SJSA1 (cell line): ENCODE measurements around the gene LDHAL6B. TPM values are rescaled to one million over a fixed set of nuclear protein-coding genes. Genes with fewer than 3 reads are reported as not detected.

Experiments
- DNase-seq, 2 experiments: peaks; one replicate each; pipeline ENCODE4 v3.0.0-alpha.2; 2015 to 2020; ENCODE audit warnings: low spot score in 2 of 2, low read depth in 1 of 2
- H3K27ac ChIP-seq: fragments of 250-450 bp; sonication (Bioruptor Pico); 2 replicates; pipeline ENCODE4 v1.5.1; 2020; ENCODE audit warnings: mild to moderate bottlenecking, moderate library complexity
- H3K27me3 ChIP-seq: fragments of 250-450 bp; sonication (Bioruptor Pico); replicated peaks from 2 replicates; pipeline ENCODE4 v1.5.1; 2020; ENCODE audit warnings: mild to moderate bottlenecking, moderate library complexity
- H3K36me3 ChIP-seq: fragments of 250-450 bp; sonication (Bioruptor Pico); 2 replicates; pipeline ENCODE4 v1.5.1; 2020; ENCODE audit warnings: mild to moderate bottlenecking
- H3K4me1 ChIP-seq: fragments of 250-450 bp; sonication (Bioruptor Pico); replicated peaks from 2 replicates; pipeline ENCODE4 v1.6.1; 2021; ENCODE audit warnings: mild to moderate bottlenecking
- H3K4me3 ChIP-seq: fragments of 250-450 bp; sonication (Bioruptor Pico); 2 replicates; pipeline ENCODE4 v1.5.1; 2020; ENCODE audit warnings: mild to moderate bottlenecking
- H3K9me3 ChIP-seq: fragments of 250-450 bp; sonication (Bioruptor Pico); replicated peaks from 2 replicates; pipeline ENCODE4 v1.5.1; 2020; ENCODE audit warnings: mild to moderate bottlenecking
- total RNA-seq: library from RNA; depleted of rRNA; stranded (reverse); fragments of >200 nt; shearing (Covaris generic); gene quantifications from 2 replicates; pipeline ENCODE4 v1.2.3, GENCODE V29; 2014

LDHAL6B gene
- total RNA-seq, 1 experiment from 2014 or later, result not detected

DNA sequence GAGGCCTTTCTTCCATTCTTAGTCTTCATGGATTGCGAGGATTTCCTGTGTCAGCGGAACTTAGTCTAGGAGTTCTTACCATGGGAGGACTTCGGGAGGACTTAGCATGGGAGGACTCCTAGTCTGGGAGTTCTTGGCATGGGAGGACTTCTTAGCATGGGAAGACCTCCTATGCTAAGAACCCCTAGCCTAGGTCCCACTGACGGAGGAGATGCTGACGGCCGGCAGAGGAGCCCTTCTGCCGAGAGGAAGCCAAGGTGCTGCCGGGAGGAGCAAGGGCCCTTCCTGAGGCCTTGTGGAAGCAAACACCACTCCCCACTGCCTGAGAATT, 35.6 kb upstream of the LDHAL6B start:
- peaks cover 55% of the 10 kb centered on the region for H3K36me3 ChIP-seq
- no peak overlapping the region for H3K4me3 ChIP-seq
- no peaks in the 10 kb centered on the region for H3K27me3 ChIP-seq
- H3K4me1 ChIP-seq, result peaks cover 53% of the 10 kb centered on the region
- DNase-seq, result no peak
- H3K9me3 ChIP-seq, result no peaks in the 10 kb centered on the region
- no peak overlapping the region for H3K27ac ChIP-seq

DNA sequence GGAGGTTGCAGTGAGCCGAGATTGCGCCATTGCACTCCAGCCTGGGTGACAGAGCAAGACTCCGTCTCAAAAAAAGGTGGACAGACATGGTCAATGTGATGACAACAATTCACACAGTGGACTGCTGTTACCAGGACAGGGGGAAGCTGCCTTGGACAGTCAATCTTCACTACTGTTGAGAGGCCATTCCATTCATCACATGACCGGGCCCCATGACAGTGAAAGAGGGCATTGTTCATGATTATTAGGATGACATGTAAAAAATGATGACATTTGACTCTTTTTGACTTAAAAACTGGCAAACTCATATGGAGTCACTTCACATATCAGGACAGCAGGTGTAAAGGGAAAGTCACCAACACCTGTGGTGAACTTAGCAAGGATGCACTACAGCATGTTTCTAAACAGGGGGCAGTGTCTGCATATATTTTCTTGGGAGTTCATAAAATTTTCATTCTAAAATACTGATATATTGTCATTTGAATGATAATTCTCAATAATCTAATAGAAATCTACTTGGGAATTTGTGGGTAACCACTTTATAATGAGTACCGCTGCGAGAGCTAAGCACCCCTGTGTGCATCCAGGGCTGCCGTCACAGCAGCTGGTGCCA, 34.2 kb upstream of the LDHAL6B start:
- Histone ChIP-seq H3K27me3 (no peaks in the 10 kb centered on the region), H3K36me3 (peaks cover 57% of the 10 kb centered on the region), H3K27ac (no peak overlapping the region), H3K4me1 (peaks cover 64% of the 10 kb centered on the region), H3K9me3 (no peaks in the 10 kb centered on the region), H3K4me3 (no peak overlapping the region)
- no peak for DNase-seq

DNA sequence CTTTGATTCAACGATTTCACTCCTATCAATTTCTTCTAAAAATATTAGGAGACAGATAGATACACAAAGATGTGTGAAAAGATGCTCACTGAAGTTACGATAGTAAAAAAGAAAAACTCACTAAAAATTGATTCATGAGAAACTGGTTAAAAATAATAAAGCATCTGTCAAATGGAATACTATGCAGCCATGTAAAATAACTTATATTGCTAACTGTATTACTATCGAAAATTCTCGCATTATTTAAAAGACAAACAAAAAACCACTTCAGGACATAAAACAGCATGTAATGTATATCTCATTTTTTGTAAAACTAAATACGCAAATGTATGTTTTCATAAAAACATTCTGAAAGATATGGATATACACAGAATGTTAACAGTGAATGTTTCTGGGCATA, 33.4 kb upstream of the LDHAL6B start:
- peaks cover 57% of the 10 kb centered on the region for H3K36me3 ChIP-seq
- no peak overlapping the region for H3K4me3 ChIP-seq
- no peak overlapping the region for H3K27ac ChIP-seq
- no peaks in the 10 kb centered on the region for H3K9me3 ChIP-seq
- no peak for DNase-seq
- H3K27me3 ChIP-seq, result no peaks in the 10 kb centered on the region
- H3K4me1 ChIP-seq, result peaks cover 64% of the 10 kb centered on the region

DNA sequence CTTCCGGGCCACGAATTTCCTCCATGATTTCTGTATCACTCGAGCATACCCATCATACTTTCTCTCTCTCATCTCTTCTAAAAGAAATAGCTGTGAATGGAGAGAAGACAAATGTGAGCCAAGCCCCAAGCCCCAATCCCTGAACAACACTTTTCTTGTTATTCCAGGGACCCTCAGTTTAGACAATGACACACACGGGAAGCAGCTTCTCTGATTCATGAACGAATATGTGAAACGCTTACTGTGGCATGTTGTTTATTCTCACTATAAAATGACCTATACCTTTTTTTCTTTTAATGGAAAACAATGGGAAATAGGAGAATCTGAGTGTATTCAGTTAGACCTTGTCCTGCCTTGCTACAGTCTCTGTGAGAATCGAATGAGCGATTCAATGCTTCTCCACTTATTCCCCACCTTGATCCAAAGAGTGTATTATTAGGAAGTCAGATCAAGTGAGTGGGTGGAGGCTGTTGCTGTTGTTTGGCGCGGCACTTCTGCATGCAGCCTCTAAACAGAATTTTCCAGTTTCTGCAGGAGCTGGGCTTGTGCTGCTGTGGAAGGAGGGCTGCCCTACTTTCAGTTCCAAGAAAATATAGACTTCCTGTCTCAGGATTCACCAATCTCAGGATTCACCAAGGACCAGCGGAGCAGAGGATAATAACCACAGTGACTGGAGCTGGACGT, 32.4 kb upstream of the LDHAL6B start:
- no peaks in the 10 kb centered on the region for H3K27me3 ChIP-seq
- H3K27ac ChIP-seq, result peak overlapping the region; percentile 83
- H3K4me1 ChIP-seq, result peaks cover 53% of the 10 kb centered on the region
- DNase-seq, result peak in 1 of 2 experiments; percentile 54
- H3K9me3 ChIP-seq, result no peaks in the 10 kb centered on the region
- peaks cover 57% of the 10 kb centered on the region for H3K36me3 ChIP-seq
- no peak overlapping the region for H3K4me3 ChIP-seq

DNA sequence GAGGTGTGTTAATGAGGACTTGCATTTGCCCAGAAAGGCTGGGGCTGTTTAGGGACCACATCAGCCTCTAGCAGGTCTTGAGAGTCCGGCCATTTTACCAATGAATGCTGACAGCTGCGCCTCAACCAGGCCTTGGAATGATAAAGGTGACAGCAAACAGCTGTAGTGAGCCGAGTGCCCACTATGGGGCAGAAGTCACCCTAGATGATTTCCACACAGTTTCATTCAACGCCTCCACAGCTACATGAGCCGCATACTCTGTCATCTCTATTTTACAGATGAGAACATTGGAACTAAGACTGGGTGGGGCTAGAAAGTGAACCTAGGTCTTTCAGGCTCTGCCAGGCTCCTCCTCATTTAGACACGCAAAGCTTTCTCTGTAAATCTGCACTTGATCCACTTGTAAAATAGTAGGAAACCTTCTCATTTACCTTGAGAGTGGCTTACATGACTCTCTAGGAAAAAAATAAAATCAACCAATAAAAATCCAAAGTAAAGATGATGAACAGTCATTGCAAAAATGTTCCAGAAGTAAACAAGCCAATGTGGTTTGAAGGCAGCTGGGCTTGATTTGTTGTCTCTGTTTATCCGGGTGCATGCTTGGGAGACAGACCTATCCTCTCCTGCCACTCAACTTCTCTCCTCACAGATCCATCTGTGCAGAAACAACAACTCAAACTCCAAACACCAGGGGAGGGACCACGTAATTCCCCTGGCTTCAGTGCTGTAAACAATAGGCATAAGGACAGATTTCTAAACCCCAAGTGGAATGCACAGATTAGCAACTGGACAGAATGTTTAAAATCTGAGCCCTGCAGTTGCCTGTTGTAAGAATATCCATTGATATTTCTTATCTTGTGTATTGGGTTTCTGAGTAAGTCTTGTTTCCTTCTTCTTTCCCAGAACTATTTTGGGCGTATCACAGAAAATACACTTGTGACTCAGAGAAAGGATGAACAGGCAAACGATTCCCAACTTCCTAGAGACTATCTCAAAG, 31.5 kb upstream of the LDHAL6B start:
- H3K4me1 ChIP-seq, result peaks cover 45% of the 10 kb centered on the region
- H3K27ac ChIP-seq, result peak overlapping the region; percentile 83
- DNase-seq, result peak; percentile 83 to 93
- peaks cover 58% of the 10 kb centered on the region for H3K36me3 ChIP-seq
- no peaks in the 10 kb centered on the region for H3K9me3 ChIP-seq
- H3K4me3 ChIP-seq, result no peak overlapping the region
- no peaks in the 10 kb centered on the region for H3K27me3 ChIP-seq

DNA sequence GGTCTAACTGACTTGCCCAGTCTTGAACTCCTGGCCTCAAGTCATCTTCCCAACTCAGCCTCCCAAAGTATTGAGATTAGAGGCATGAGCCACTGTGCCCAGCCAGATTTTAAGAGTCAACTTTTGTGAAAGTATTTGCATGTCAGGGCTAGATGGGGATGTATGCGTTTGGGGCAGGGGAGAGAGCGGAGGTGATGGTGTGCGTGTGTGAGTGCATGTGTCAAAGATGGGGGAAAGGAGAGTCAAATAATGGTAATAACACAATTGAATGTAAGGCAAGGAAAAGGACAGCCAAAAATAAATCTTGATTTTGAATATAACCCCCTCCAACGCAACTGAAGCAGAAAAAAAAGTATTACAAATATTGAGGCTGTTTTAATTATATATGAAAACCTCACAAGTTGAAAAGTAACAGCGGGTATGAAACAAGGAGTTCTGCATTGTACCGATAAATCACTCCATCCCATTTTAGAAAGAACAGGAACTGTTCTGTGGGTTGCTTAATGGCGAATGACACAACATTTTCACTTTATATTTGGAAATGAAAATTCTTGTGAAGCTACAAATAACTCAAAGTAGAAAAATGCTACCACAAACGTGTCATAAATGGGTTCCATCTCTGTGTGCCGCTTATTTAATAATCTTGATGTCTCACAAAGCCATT, 29.9 kb upstream of the LDHAL6B start:
- H3K9me3 ChIP-seq, result peaks cover 7% of the 10 kb centered on the region
- H3K27me3 ChIP-seq, result no peaks in the 10 kb centered on the region
- peaks cover 40% of the 10 kb centered on the region for H3K4me1 ChIP-seq
- H3K4me3 ChIP-seq, result no peak overlapping the region
- peaks cover 54% of the 10 kb centered on the region for H3K36me3 ChIP-seq
- DNase-seq, result no peak
- H3K27ac ChIP-seq, result peak overlapping the region; percentile 22; the same call in 1 of the 2 replicates

DNA sequence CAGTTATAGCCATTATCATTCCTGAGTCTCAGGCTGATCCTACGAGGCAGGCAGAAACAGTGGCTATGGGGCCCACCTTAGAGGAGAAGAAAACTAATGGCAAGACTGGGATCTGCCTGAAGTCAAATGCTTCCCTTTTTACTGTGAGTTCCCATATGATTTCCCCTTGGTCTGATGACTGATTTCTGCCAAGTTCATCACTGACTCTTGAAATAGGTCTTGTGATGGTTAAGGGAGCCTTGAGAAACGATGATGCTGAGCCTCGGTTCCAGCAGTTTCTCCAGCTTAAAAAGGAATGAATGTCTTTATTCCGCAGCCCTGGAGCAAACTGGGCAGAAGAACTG, 29.4 kb upstream of the LDHAL6B start:
- Histone ChIP-seq H3K9me3 (peaks cover 10% of the 10 kb centered on the region), H3K36me3 (peaks cover 54% of the 10 kb centered on the region), H3K4me3 (no peak overlapping the region), H3K4me1 (peaks cover 40% of the 10 kb centered on the region), H3K27ac (no peak overlapping the region), H3K27me3 (no peaks in the 10 kb centered on the region)
- no peak for DNase-seq

DNA sequence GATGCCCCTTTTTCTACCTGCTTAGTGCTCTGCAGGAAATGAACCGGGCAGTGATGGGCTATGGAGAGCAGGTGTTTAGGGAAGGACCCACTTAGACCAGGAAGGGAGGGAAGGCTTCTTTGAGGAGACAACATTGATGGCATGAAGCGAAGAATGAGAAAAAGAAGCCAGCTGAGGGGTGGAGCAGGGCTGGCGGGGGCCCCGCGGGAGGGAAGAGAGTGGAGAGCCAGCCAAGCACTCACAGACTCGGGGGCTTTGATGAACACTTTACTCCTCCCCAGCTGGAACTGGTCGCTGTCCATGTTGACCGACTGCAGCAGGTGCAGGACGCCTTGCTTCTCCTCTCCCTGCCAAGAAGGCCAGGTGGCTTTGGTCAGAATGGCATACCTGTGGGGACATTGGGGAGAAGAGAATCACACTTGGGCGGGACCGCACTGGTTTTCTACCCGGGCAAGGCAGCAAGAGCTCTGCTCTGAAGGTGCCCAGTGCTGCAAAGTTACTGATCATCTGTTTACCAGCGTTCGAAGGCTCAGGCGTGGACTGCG, 28.4 kb upstream of the LDHAL6B start:
- H3K36me3 ChIP-seq, result peaks cover 58% of the 10 kb centered on the region
- no peak for DNase-seq
- no peak overlapping the region for H3K4me3 ChIP-seq
- no peak overlapping the region for H3K27ac ChIP-seq
- H3K4me1 ChIP-seq, result peaks cover 40% of the 10 kb centered on the region
- peaks cover 16% of the 10 kb centered on the region for H3K9me3 ChIP-seq
- no peaks in the 10 kb centered on the region for H3K27me3 ChIP-seq

DNA sequence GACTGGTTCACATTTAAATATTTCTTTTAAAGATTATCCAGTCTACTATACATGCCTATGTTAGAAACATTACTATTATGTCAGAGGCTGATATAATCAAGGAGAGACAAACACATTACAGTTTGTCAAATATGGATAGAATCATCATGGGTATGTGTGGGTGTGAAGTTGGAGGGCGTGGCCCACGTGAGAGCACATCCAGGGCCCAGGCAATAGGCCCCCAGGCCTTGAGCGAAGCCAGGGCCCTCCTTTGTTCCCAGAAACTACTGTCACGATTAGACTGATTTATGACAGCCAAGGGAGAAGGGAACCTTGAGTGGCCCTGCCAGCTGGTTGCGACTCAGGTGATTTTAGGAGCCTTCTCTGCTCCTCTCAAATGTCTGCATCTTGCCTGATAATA, 26.9 kb upstream of the LDHAL6B start:
- no peak for DNase-seq
- H3K9me3 ChIP-seq, result peaks cover 16% of the 10 kb centered on the region
- peaks cover 70% of the 10 kb centered on the region for H3K36me3 ChIP-seq
- H3K27me3 ChIP-seq, result no peaks in the 10 kb centered on the region
- no peak overlapping the region for H3K27ac ChIP-seq
- H3K4me3 ChIP-seq, result no peak overlapping the region
- H3K4me1 ChIP-seq, result peaks cover 28% of the 10 kb centered on the region

DNA sequence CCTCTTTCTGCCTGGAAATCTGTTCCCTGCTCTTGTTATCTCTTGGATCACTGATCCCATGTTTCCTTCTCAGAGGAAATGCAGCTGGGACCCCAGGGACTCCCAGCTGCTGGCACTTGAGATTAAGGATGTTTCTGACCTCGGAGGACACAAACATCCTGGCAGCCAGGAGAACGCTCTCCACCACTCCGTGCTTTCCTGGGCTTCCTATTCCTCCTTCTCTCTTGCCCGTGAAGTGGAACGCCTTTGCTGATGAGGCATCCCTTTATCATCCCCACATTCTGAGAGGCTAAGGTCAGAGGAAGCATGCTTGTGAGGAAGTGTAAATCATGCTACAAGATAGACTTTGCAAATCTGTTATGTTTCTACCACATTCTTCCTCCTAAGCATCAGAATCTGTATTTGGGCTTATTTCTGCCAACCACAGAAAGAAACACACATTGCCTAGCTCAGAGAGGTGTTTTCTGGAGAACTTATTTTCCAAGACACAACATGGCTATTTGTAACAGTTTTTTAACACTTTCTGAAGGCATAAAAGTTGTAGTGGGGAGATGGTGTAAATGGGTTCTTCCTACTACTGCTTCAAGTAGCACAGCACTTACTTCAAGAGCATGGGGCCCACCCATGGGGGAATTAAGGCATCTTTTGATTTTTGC, 25.6 kb upstream of the LDHAL6B start:
- Histone ChIP-seq H3K36me3 (peaks cover 82% of the 10 kb centered on the region), H3K4me1 (peaks cover 15% of the 10 kb centered on the region), H3K27ac (no peak overlapping the region), H3K27me3 (no peaks in the 10 kb centered on the region), H3K9me3 (peaks cover 16% of the 10 kb centered on the region), H3K4me3 (no peak overlapping the region)
- no peak for DNase-seq

DNA sequence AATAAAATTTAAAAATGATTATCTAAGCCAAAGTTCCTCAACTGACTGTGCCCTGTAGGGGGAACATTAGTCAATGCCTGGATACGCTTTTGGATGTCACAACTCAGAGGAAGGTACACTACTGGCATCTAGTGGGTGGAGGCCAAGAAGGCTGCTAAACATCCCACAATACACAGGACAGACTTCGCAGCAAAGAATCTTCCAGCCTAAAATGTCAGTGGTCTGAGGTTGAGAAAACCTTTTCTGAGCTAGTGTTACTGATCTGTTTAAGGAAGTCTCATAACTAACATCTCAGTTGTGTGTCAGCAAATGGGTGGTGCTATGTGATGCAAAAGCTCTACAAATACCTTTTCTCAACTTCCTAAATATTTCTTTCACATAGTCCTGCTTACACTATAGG, 20.9 kb upstream of the LDHAL6B start:
- Histone ChIP-seq H3K36me3 (peaks cover 75% of the 10 kb centered on the region), H3K27me3 (no peaks in the 10 kb centered on the region), H3K4me3 (no peak overlapping the region), H3K27ac (no peak overlapping the region), H3K4me1 (peaks cover 30% of the 10 kb centered on the region), H3K9me3 (peaks cover 16% of the 10 kb centered on the region)
- no peak for DNase-seq

DNA sequence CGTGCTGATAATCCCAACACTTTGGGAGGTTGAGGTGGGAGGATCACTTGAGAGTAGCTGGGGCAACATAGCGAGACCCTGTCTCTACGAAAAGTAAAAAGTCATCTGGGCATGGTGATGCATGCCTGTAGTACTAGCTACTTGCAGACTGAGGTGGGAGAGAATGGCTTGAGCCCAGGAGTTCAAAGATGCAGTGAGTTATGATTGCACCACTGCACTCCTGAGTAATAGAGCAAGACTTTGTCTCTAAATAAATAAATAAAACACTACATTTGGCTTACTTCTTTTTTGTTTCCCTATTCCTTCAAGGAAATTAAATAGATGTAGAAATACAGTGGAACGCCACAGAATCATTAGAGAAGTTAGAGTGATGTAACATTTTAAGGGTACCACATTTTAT, 20.1 kb upstream of the LDHAL6B start:
- peaks cover 69% of the 10 kb centered on the region for H3K36me3 ChIP-seq
- DNase-seq, result no peak
- peaks cover 13% of the 10 kb centered on the region for H3K9me3 ChIP-seq

DNA sequence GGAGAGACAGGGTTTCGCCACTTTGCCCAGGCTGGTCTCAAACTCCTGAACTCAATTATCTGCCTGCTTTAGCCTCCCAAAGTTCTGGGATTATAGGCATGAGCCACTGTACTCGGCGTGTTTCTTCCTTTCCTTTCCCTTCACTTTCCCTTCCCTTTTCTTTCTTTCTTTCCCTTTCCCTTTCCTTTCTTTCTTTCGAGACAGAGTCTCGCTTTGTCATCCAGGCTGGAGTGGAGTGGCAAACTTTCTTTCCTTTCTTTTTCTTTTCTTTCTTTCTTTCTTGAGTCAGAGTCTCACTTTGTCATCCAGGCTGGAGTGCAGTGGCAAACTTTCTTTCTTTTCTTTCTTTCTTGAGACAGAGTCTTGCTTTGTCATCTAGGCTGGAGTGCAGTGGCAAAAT, 17.4 kb upstream of the LDHAL6B start:
- peak in 1 of 2 experiments; percentile 28 for DNase-seq
- H3K36me3 ChIP-seq, result peaks cover 59% of the 10 kb centered on the region
- H3K4me3 ChIP-seq, result no peak overlapping the region
- H3K27ac ChIP-seq, result peak overlapping the region; percentile 99
- no peaks in the 10 kb centered on the region for H3K27me3 ChIP-seq
- peaks cover 50% of the 10 kb centered on the region for H3K4me1 ChIP-seq
- no peaks in the 10 kb centered on the region for H3K9me3 ChIP-seq

More for the DNA sequence above, 20.1 kb upstream of the LDHAL6B start:
- H3K27me3 ChIP-seq, result no peaks in the 10 kb centered on the region
- peaks cover 34% of the 10 kb centered on the region for H3K4me1 ChIP-seq
- no peak overlapping the region for H3K4me3 ChIP-seq
- no peak overlapping the region for H3K27ac ChIP-seq
